Measurements from ENCODE around the gene SPATA45. TPM values are rescaled to one million over a fixed set of nuclear protein-coding genes. Genes with fewer than 3 reads are reported as not detected.

The SPATA45 gene
- total RNA-seq, 6 donors from 2014 or later = 2.7 TPM; not detected in 5

DNA sequence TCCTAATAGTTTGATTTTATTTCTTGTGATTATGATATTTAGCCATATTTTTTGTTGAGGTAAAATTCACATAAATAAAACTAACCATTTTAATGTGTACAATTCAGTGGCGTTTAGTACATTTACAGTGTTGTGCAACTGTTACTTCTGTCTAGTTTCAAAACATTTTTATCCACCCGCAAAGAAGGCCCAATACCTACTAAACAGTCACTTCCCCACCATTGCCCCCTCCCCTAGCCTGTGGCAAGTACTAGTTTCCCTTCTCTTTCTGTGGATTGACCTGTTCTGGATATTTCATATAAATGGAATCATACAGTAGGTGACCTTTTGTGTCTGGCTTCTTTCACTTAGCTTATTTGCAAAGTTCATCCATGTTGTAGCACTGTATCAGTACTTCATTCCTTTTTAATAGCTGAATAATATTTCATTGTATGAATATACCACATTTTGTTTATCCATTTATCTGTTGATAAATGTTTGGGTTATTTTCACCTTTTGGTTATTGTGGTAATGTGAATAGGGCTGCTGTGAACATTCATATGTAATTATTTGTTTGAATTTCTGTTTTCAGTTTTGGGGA is 14.8 kb upstream of the SPATA45 start:
- DNase-seq (no peak), ATAC-seq (ENCODE audit: low FRiP score in 2 of 2) (no peak)
- TF ChIP-seq POLR2AphosphoS5 (IDR thresholded peaks at IDR 0.05) (no peak), EP300 (IDR thresholded peaks at IDR 0.05) (no peak), POLR2A (IDR thresholded peaks at IDR 0.05) (no peak)
- TF ChIP-seq, protein P1, sequence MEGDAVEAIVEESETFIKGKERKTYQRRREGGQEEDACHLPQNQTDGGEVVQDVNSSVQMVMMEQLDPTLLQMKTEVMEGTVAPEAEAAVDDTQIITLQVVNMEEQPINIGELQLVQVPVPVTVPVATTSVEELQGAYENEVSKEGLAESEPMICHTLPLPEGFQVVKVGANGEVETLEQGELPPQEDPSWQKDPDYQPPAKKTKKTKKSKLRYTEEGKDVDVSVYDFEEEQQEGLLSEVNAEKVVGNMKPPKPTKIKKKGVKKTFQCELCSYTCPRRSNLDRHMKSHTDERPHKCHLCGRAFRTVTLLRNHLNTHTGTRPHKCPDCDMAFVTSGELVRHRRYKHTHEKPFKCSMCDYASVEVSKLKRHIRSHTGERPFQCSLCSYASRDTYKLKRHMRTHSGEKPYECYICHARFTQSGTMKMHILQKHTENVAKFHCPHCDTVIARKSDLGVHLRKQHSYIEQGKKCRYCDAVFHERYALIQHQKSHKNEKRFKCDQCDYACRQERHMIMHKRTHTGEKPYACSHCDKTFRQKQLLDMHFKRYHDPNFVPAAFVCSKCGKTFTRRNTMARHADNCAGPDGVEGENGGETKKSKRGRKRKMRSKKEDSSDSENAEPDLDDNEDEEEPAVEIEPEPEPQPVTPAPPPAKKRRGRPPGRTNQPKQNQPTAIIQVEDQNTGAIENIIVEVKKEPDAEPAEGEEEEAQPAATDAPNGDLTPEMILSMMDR (IDR thresholded peaks at IDR 0.05) = no peak
- H3K27me3 ChIP-seq = no peaks in the 10 kb centered on the region
- H3K9me3 ChIP-seq = no peaks in the 10 kb centered on the region
- no peak overlapping the region for H3K27ac ChIP-seq
- peaks cover 13 to 35% (median 21%) of the 10 kb centered on the region in 4 donors for H3K4me1 ChIP-seq
- peaks cover 0 to 8% (median 0%) of the 10 kb centered on the region in 4 donors for H3K36me3 ChIP-seq
- 68 to 81% methylated on average over 2 of the region's 2 CpGs for WGBS, 2 donors
- no peak overlapping the region for H3K4me3 ChIP-seq

GRCh38 chr1:212860713-212861581 is 13.5 kb upstream of the SPATA45 start:
- DNase-seq (no peak), ATAC-seq (ENCODE audit: low FRiP score in 2 of 2) (no peak)
- Histone ChIP-seq H3K9me3 (no peaks in the 10 kb centered on the region), H3K27me3 (no peaks in the 10 kb centered on the region), H3K4me1 (peaks cover 13 to 39% (median 25%) of the 10 kb centered on the region in 4 donors), H3K36me3 (peaks cover 0 to 8% (median 0%) of the 10 kb centered on the region in 4 donors), H3K27ac (no peak overlapping the region), H3K4me3 (peak overlapping the region in 1 of 4 donors; percentile 8)
- TF ChIP-seq POLR2AphosphoS5 (IDR thresholded peaks at IDR 0.05) (no peak), EP300 (IDR thresholded peaks at IDR 0.05) (no peak), POLR2A (IDR thresholded peaks at IDR 0.05) (no peak)
- TF ChIP-seq, protein P1 (IDR thresholded peaks at IDR 0.05) = no peak
- WGBS, 2 donors = 76 to 91% methylated on average over 5 of the region's 5 CpGs

- H3K9me3 ChIP-seq = no peaks in the 10 kb centered on the region
- H3K27ac ChIP-seq = peak overlapping the region; percentile 82 to 95 (median 88)
- TF ChIP-seq, protein P1 (IDR thresholded peaks at IDR 0.05) = no peak
- TF ChIP-seq POLR2AphosphoS5 (IDR thresholded peaks at IDR 0.05) (no peak), POLR2A (IDR thresholded peaks at IDR 0.05) (no peak), EP300 (IDR thresholded peaks at IDR 0.05) (no peak)
- H3K4me1 ChIP-seq = peaks cover 13 to 39% (median 25%) of the 10 kb centered on the region in 4 donors
- DNase-seq = peak; percentile 37 to 84
- H3K4me3 ChIP-seq = peak overlapping the region; percentile 68 to 99 (median 96)
- 9 to 59% methylated on average over 4 to 32 of the region's 54 CpGs for WGBS, 2 donors
- no peaks in the 10 kb centered on the region for H3K36me3 ChIP-seq
- no peaks in the 10 kb centered on the region for H3K27me3 ChIP-seq
- peak; percentile 48 to 66 for ATAC-seq (ENCODE audit: low FRiP score in 2 of 2)
These were observed 11.2 kb upstream of the SPATA45 start for GRCh38 chr1:212858461-212859265.

- H3K4me1 ChIP-seq = peaks cover 13 to 39% (median 25%) of the 10 kb centered on the region in 4 donors
- no peaks in the 10 kb centered on the region for H3K9me3 ChIP-seq
- DNase-seq = peak; percentile 98 to 99
- no peaks in the 10 kb centered on the region for H3K27me3 ChIP-seq
- H3K36me3 ChIP-seq = no peaks in the 10 kb centered on the region
- TF ChIP-seq POLR2AphosphoS5 (IDR thresholded peaks at IDR 0.05) (peak; percentile 64 to 92), POLR2A (IDR thresholded peaks at IDR 0.05) (peak in 2 of 4 donors; percentile 55 to 79), EP300 (IDR thresholded peaks at IDR 0.05) (peak in 1 of 4 donors; percentile 62)
- TF ChIP-seq, protein P1 (IDR thresholded peaks at IDR 0.05) = peak in 2 of 6 experiments; percentile 23 to 24
- H3K4me3 ChIP-seq = peak within 1 kb of the TSS; percentile 68 to 99 (median 96)
- 0 to 1% methylated on average over 2 to 41 of the region's 54 CpGs for WGBS, 2 donors
- H3K27ac ChIP-seq = peak within 1 kb of the TSS; percentile 82 to 95 (median 88)
- peak; percentile 100 for ATAC-seq (ENCODE audit: low FRiP score in 2 of 2)
These were observed 10.6 kb upstream of the SPATA45 start, which contains the start of gene FLVCR1 for GRCh38 chr1:212857992-212858460. Gene FLVCR1, plus strand, starts transcription at chr1:212858275. Its CDS starts 178 bp downstream, at chr1:212858453.
